Skeletal muscle satellite cell (primary cell): ENCODE measurements around the gene TMEM119.
"Not testable (repeated sequence)": the region's sequence is repeated elsewhere in the genome, so short reads cannot be mapped to it uniquely, and the experiment has no call there.

Source experiments
- H3K27me3 ChIP-seq: 2 replicates; pipeline ENCODE4 v1.7.0; 2013; ENCODE audit warnings: low read length; ENCODE audit not compliant: control insufficient read depth, insufficient read depth
- H3K36me3 ChIP-seq: 2 replicates; pipeline ENCODE4 v1.7.0; 2013; ENCODE audit warnings: mild to moderate bottlenecking, control low read depth, low read length; ENCODE audit not compliant: insufficient read depth
- H3K4me1 ChIP-seq: 2 replicates; pipeline ENCODE4 v1.7.0; 2013; ENCODE audit warnings: low read length; ENCODE audit not compliant: control insufficient read depth, insufficient read depth
- H3K4me2 ChIP-seq: 2 replicates; pipeline ENCODE4 v1.7.0; 2013; ENCODE audit warnings: mild to moderate bottlenecking, low read length
- H3K4me3 ChIP-seq: 2 replicates; pipeline ENCODE4 v1.7.0; 2013; ENCODE audit warnings: low read length
- H3K9ac ChIP-seq: 2 replicates; pipeline ENCODE4 v1.7.0; 2013; ENCODE audit warnings: mild to moderate bottlenecking, low read depth, low read length, moderate library complexity
- H3K9me3 ChIP-seq: replicated peaks from 2 replicates; pipeline ENCODE4 v1.7.0; 2013; ENCODE audit warnings: mild to moderate bottlenecking, control low read depth, low read length

The TMEM119 gene

DNA sequence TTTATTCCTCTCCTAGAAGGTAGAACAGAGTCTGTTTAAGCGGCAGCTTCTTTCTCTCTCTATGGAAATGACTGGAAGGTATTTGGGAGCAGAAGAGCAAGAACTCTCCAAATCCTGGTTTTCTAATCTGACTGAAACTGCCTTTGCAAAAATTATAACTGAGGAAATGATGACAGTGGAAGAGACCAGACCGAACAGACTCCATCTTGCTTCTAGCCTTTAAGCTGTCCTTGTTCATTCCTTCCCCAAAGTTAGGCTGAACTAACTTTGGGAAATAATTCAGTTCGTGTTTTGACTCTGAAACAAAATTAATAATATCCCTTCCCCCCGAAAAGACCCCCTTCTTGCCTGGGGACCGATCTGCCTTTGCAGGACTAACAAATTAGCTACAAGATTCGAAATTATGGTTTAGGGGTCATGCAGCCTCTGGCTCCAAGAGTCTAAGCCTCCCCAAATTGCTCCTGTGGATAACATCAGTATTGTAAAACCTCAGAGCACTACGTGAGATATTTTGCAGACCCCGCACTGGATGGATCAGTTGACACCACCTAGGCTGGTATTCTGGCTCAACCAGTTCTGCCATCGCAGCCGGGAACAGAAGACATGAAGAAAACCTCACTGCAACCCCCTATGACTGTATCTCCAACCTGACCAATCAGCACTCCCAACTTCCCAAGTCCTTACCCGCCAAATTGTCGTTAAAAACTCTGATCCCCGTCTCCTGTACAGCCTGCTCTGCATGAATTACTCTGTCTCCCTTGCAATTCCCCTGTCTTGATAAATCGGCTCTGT is 21.7 kb upstream of the TMEM119 start:
- peaks cover 8% of the 10 kb centered on the region for H3K36me3 ChIP-seq
- H3K4me2 ChIP-seq = no peak overlapping the region
- no peak overlapping the region for H3K4me3 ChIP-seq
- H3K9me3 ChIP-seq = peaks cover 5% of the 10 kb centered on the region
- H3K27me3 ChIP-seq = no peaks in the 10 kb centered on the region
- no peak overlapping the region for H3K9ac ChIP-seq
- H3K4me1 ChIP-seq = peaks cover 13% of the 10 kb centered on the region

DNA sequence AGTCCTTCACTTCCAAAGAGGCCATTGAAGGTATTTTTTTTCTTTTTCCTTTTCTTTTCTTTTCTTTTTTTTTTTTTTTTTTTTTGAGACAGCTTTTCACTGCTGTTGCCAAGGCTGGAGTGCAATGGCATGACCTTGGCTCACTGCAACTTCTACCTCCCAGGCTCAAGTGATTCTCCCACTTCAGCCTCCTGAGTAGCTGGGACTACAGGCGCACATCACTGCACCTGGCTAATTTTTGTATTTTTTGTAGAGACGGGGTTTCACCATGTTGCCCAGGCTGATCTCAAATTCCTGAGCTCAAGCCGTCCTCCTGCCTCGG is 21.0 kb upstream of the TMEM119 start:
- H3K9me3 ChIP-seq, H3K4me2 ChIP-seq, H3K4me3 ChIP-seq, H3K27me3 ChIP-seq, H3K36me3 ChIP-seq, H3K9ac ChIP-seq: not testable (repeated sequence)
- H3K4me1 ChIP-seq = peaks cover 13% of the 10 kb centered on the region

DNA sequence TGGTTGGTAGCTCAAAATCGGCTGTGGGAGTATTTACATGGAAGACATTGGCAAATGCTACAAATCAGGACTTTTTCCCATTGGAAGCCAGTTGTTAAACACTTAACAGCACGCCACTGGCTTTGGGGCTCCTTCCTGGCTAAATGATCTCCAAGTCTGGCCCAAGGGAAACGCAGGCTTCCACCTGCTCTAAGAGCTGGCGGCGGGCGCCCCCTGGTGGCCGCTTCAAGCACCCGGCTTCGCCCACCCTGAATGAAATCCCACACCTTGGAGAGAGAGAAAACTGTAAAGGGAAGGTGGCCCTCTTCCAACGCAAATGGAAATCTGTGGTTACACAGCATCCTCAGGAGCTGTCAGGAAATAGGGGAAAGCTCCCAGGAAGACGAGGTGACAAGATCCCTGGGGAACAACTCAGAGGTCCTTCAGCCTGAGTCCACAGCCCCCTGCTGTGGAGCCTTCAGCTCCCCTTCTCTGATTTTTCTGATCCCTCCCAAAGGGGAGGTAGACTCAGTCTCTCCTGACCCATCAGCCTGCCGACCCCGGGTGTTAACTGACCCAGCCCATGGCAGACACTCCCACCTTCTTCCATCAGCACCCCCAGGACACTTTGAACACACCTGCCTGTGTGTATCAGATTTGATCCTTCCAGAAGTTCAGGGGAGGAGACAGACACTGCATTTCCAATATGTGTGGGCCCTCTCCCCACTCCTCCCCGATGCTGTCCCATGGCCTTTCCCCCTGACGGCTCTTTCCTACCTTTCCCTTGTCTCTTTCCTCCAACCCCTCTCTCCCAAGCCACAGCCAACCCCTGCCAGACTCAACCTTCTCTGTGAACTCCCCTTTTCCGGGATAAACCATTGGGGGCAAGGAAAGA is 20.4 kb upstream of the TMEM119 start:
- no peak overlapping the region for H3K4me3 ChIP-seq
- H3K27me3 ChIP-seq = no peaks in the 10 kb centered on the region
- no peak overlapping the region for H3K9ac ChIP-seq
- H3K36me3 ChIP-seq = peaks cover 6% of the 10 kb centered on the region
- no peak overlapping the region for H3K4me2 ChIP-seq
- peaks cover 13% of the 10 kb centered on the region for H3K4me1 ChIP-seq
- H3K9me3 ChIP-seq = peaks cover 5% of the 10 kb centered on the region

DNA sequence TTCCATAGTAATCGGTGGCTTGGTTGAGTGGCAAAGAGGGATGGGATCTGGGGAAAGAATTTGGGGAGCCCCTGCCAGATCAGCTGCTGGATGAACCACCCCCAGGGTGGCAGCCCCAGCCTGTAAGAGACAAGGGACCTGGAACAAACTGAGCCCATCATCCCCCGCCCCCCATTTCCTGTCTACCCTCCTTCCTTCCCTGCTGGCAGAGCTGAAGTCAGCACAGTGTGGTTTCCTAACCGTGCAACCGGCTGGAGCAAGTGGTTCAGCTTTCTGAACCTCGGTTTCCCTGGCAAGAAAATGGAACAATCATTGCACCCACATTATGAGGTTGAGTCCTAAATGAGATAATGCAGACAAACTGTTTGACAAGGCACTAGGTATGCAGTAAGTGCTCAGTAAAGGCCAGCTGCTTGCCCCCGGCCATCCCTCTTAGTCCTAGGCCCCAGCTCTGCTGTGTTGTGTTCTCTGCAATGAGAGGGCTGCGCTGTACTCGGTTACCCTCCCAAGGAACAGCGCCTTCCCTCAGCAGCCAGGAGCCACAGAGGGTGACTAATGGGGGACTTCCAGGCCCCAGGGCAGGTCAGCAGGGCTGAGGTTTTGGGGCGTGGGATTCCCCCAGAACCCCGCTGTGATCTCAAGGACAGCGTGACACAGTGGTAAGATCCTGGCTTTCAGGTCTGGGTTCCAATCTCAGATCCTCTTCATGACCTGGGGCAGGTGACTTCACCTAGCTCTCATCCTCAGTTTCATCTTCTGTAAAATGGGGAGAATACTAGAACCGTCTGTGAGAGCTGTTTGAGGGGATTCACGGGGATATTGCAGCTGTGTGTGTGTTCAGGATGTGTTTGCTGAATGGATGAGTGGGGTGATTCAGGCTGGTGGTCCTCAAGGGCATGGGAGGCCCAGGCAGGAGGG is 19.3 kb upstream of the TMEM119 start:
- no peaks in the 10 kb centered on the region for H3K27me3 ChIP-seq
- peaks cover 5% of the 10 kb centered on the region for H3K9me3 ChIP-seq
- peaks cover 17% of the 10 kb centered on the region for H3K4me1 ChIP-seq
- no peak overlapping the region for H3K4me3 ChIP-seq
- no peaks in the 10 kb centered on the region for H3K36me3 ChIP-seq
- H3K9ac ChIP-seq = no peak overlapping the region
- H3K4me2 ChIP-seq = no peak overlapping the region

DNA sequence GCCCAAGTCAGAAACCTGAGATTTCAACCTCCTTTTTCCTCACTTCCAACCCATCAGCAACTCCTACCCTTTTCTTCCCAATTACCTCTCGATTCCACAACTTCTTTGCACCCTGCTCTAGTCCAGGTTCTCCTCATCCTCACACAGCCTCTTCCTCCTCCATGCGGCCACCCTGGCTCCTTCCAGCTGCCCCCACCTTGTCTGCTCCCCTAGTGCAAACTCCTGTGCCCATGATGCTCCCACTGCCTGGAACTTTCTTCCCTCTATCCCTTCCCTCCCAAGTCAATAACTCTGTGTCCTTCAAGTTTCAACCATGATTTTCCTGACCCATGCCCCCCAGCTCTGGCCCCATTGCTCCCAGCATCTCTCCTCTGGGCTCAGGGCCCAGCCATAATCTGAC is 18.5 kb upstream of the TMEM119 start:
- no peak overlapping the region for H3K4me3 ChIP-seq
- H3K4me2 ChIP-seq = no peak overlapping the region
- H3K4me1 ChIP-seq = peaks cover 24% of the 10 kb centered on the region
- H3K9me3 ChIP-seq = peaks cover 5% of the 10 kb centered on the region
- no peak overlapping the region for H3K9ac ChIP-seq
- H3K36me3 ChIP-seq = no peaks in the 10 kb centered on the region
- no peaks in the 10 kb centered on the region for H3K27me3 ChIP-seq

DNA sequence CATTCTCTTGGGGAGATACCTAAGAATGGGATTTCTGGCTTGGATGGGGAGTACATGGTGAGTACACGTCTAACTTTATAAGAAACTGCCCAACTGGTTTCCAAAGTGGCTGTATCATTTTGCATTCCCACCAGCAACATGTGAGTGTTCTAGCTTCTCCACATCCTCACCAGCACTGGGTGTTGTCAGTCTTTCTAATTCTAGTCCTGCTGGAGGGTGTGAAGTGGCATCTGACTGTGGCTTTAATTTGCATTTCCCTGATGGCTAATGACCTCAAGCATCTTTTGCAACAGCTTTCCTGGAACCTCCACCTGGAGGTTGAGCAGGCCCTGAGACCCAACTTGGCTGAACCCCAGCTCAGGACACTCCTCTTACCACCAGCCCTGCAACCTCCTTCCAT is 18.0 kb upstream of the TMEM119 start:
- no peak overlapping the region for H3K9ac ChIP-seq
- H3K36me3 ChIP-seq = no peaks in the 10 kb centered on the region
- no peak overlapping the region for H3K4me2 ChIP-seq
- H3K4me3 ChIP-seq = no peak overlapping the region
- H3K27me3 ChIP-seq = no peaks in the 10 kb centered on the region
- H3K9me3 ChIP-seq = peaks cover 5% of the 10 kb centered on the region
- peaks cover 28% of the 10 kb centered on the region for H3K4me1 ChIP-seq

DNA sequence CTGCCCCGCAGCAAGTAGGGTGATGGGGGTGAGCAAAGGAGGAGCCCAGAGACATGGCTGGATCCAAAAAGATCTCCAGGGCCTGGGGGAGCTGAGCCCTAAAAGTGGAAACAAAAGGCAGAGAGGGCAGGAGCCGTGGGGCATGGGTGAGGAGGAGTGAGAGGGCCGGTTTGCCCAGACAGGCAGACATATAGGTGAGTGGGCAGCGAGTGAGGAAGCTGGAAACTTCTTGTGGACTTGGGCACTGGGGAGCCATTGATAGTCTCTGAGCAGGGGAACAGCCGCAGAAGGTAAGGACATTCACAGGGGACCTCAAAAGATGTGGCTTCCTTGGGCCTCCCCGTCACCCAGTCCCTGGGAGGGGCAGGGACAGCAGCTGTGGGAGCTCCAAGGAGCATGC is 16.8 kb upstream of the TMEM119 start:
- Histone ChIP-seq H3K27me3 (no peaks in the 10 kb centered on the region), H3K4me3 (no peak overlapping the region), H3K36me3 (no peaks in the 10 kb centered on the region), H3K4me2 (no peak overlapping the region), H3K9ac (no peak overlapping the region), H3K9me3 (peaks cover 5% of the 10 kb centered on the region), H3K4me1 (peaks cover 40% of the 10 kb centered on the region)

DNA sequence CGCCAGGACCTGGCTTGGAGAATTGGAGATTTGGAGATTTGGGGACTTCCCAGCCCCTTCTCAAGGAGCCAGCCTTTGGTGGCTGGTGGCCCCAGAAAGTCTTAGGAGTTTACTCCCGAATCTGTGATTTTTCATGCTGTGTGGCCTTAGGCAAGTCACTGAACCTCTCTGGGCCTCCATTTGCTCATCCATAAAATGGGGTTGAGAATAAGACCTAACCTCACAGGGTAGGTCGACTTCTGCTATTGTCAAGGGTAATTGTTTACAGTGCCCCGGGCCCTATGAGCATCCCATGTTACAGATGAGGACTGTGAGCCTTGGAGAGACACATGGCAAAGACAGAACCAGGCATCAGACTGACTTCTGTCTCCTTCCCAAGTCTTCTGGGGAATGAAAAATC is 16.2 kb upstream of the TMEM119 start:
- no peak overlapping the region for H3K4me3 ChIP-seq
- H3K9me3 ChIP-seq = peaks cover 5% of the 10 kb centered on the region
- H3K9ac ChIP-seq = no peak overlapping the region
- H3K4me1 ChIP-seq = peaks cover 45% of the 10 kb centered on the region
- H3K4me2 ChIP-seq = no peak overlapping the region
- no peaks in the 10 kb centered on the region for H3K27me3 ChIP-seq
- no peaks in the 10 kb centered on the region for H3K36me3 ChIP-seq

DNA sequence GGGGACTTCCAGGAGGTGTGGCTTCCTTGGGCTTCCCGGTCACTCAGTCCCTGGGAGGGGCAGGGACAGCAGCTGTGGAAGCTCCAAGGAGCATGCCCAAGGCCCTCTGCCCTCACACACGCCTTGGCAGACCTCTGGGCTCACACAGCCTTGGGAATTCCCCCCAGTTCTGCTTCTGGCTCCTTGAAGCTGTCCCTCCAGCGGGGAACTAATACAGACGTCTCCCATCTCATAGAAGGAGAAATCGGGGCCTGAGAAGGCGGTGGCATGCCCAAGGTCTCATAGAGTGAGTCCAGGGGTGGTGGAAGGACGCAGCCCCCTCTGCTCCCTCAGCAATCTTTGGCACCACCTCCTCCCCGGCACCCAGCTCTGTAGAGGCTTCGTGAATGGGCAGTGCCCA is 15.7 kb upstream of the TMEM119 start:
- no peaks in the 10 kb centered on the region for H3K36me3 ChIP-seq
- H3K9ac ChIP-seq = no peak overlapping the region
- H3K4me2 ChIP-seq = no peak overlapping the region
- H3K4me1 ChIP-seq = peaks cover 45% of the 10 kb centered on the region
- no peaks in the 10 kb centered on the region for H3K27me3 ChIP-seq
- peaks cover 5% of the 10 kb centered on the region for H3K9me3 ChIP-seq
- H3K4me3 ChIP-seq = no peak overlapping the region

DNA sequence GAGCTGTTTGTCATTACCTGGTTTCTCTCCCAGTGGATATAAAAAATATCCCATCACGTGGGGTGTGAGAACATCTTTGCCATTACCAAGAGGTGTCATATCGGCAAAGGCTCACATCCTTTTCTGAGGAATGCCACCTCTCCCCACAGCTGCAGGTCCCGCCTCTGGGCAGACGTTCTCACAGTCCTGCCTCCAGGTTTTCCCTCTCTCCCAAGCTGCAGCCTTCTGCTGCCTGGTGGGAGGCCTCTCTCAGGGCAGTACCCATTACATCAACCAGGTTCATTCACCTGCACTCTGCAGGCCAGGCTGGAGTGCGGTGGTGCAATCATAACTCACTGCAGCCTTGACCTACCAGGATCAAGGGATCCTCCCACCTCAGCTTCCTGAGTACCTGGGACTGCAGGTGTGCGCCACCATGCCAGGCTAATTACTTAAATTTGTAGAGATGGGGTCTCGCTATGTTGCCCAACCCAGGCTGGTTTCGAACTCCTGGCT is 15.0 kb upstream of the TMEM119 start:
- no peak overlapping the region for H3K4me2 ChIP-seq
- no peak overlapping the region for H3K9ac ChIP-seq
- peaks cover 5% of the 10 kb centered on the region for H3K9me3 ChIP-seq
- no peaks in the 10 kb centered on the region for H3K27me3 ChIP-seq
- no peaks in the 10 kb centered on the region for H3K36me3 ChIP-seq
- no peak overlapping the region for H3K4me3 ChIP-seq
- peaks cover 45% of the 10 kb centered on the region for H3K4me1 ChIP-seq

DNA sequence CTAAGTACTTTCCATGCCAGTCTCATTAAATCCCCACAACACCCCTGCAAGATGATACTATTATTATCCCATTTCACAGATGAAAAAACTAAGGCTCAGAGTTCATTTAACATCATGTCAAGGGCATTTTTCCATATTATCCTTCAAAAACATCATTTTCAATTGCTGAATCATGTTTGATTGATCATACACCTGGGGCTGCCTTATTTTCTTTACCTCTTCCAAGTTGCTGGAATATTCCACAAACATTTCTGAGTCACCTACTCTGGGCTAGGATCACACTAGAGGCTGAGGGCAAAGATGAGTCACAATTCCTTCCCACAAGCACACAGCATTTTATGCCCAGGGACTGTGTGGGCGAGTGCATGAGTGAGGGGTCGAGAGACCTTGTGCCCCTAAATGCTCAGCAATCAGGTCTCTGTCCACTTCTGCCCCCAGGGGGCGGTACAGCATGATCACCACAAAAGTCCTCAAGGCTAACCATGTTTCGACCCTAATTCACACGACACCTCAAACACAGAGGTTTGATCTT is 14.1 kb upstream of the TMEM119 start:
- Histone ChIP-seq H3K9me3 (peaks cover 5% of the 10 kb centered on the region), H3K4me3 (no peak overlapping the region), H3K27me3 (no peaks in the 10 kb centered on the region), H3K36me3 (no peaks in the 10 kb centered on the region), H3K4me2 (no peak overlapping the region), H3K9ac (no peak overlapping the region), H3K4me1 (peaks cover 40% of the 10 kb centered on the region)
